ENCODE measurements around the gene SLCO3A1. TPM values are rescaled to one million over a fixed set of nuclear protein-coding genes. Genes with fewer than 3 reads are reported as not detected.
"Not testable (repeated sequence)": the region's sequence is repeated elsewhere in the genome, so short reads cannot be mapped to it uniquely, and the experiment has no call there.

Gene SLCO3A1
- total and polyA plus RNA-seq, 2 of the 8 experiments (the other 6 are each of a cell fraction or from before 2014, with no cell fraction given), result 15.1 to 20.4 TPM

GRCh38 chr15:92059036-92059970 is 205.8 kb downstream of the SLCO3A1 start (continued):
- TF ChIP-seq RAD21 (IDR thresholded peaks at IDR 0.05 in 1 of 2, conservative IDR thresholded peaks at IDR 0.05 in 1 of 2; ENCODE audit: low read depth in 2 of 2, low read length in 2 of 2) (no peak), SIX5 (IDR thresholded peaks at IDR 0.05; ENCODE audit: low read depth, low read length) (no peak), FOSL1 (IDR thresholded peaks at IDR 0.05; ENCODE audit: insufficient read depth, low read depth, low read length) (no peak), SAP30 (IDR thresholded peaks at IDR 0.05; ENCODE audit: insufficient read depth, insufficient replicate concordance, low read length) (no peak), TAF7 (optimal IDR thresholded peaks at IDR 0.05; ENCODE audit: borderline replicate concordance, low read depth, low read length) (no peak), POLR2AphosphoS5 (IDR thresholded peaks at IDR 0.05; ENCODE audit: low read depth, low read length) (no peak)

- CTCF ChIA-PET (ENCODE audit: partially characterized antibody), result interaction anchor here (0.8 to 4.6 kb wide), 5 partner anchors 8 to 91 kb away, joined by 3 to 27 read pairs (median 6); no protein-coding TSS in a partner anchor
- H3K9me3 ChIP-seq (ENCODE audit: insufficient read depth in 2 of 2, low read depth in 1 of 2, low read length in 1 of 2); H4K5ac ChIP-seq (ENCODE audit: insufficient read length, low read depth, low read length); H3K56ac ChIP-seq (replicated peaks; ENCODE audit: insufficient read length, low read depth, low read length); H4K20me1 ChIP-seq (replicated peaks in 1 of 2; ENCODE audit: control insufficient read depth in 1 of 2, insufficient read depth in 2 of 2, low read length in 2 of 2); H2BK120ac ChIP-seq (replicated peaks; ENCODE audit: low read depth, low read length); H3K79me1 ChIP-seq (ENCODE audit: low read depth, low read length); H3K23me2 ChIP-seq (ENCODE audit: low read depth, low read length); H3K4me1 ChIP-seq (replicated peaks in 1 of 4; ENCODE audit: control insufficient read depth in 3 of 4, insufficient read depth in 4 of 4, low read length in 3 of 4); H2AFZ ChIP-seq (ENCODE audit: low read length); H3K23ac ChIP-seq (ENCODE audit: insufficient read length); H3K4me2 ChIP-seq (ENCODE audit: insufficient read depth in 1 of 2, low read depth in 2 of 2, low read length in 2 of 2); H3K4me3 ChIP-seq (ENCODE audit: extremely low read depth in 1 of 4, insufficient read depth in 2 of 4, low read depth in 3 of 4, low read length in 4 of 4); H4K91ac ChIP-seq (replicated peaks; ENCODE audit: insufficient read length, low read length); H3K27ac ChIP-seq (ENCODE audit: low read depth, low read length); H2BK5ac ChIP-seq (ENCODE audit: low read depth, low read length); H2BK12ac ChIP-seq (ENCODE audit: low read depth, low read length); H3K27me3 ChIP-seq (replicated peaks in 1 of 4; ENCODE audit: control insufficient read depth in 3 of 4, extremely low read depth in 1 of 4, insufficient read depth in 3 of 4, low read length in 3 of 4); H3K18ac ChIP-seq (ENCODE audit: extremely low read depth, low read length); H3K14ac ChIP-seq (ENCODE audit: insufficient read length); H2BK15ac ChIP-seq (ENCODE audit: low read length); H3K36me3 ChIP-seq (ENCODE audit: control insufficient read depth in 2 of 4, insufficient read depth in 4 of 4, low read length in 3 of 4); DNase-seq (ENCODE audit: low read depth in 1 of 2, low spot score in 2 of 2); H3K79me2 ChIP-seq (ENCODE audit: control insufficient read depth in 1 of 2, insufficient read depth in 2 of 2, low read length in 2 of 2); H2AK5ac ChIP-seq (ENCODE audit: low read depth, low read length); FAIRE-seq; H3K9ac ChIP-seq (replicated peaks in 1 of 4; ENCODE audit: extremely low read depth in 1 of 4, low read depth in 3 of 4, low read length in 3 of 4); H4K8ac ChIP-seq (ENCODE audit: extremely low read depth, insufficient read depth, low read length); H3K4ac ChIP-seq (replicated peaks; ENCODE audit: insufficient read length, low read depth, low read length); H2BK20ac ChIP-seq (ENCODE audit: low read length); POLR2A ChIA-PET (ENCODE audit: partially characterized antibody): not testable (repeated sequence)
- 58% methylated on average over 3 of the region's 3 CpGs; no CpG with 5 or more reads in 1 of the 2 experiments for WGBS, 2 experiments (ENCODE audit: extremely low coverage in 1 of 2, insufficient coverage in 1 of 2, insufficient read length in 1 of 2, insufficient replicate concordance in 2 of 2, low coverage in 1 of 2, low lambda C conversion rate in 2 of 2, missing lambda C conversion rate in 1 of 2)
Observed at GRCh38 chr15:92059971-92060311, 206.4 kb downstream of the SLCO3A1 start.
